PC-9 (cell line): ENCODE results near the gene TMEM263. TPM values are rescaled to one million over a fixed set of nuclear protein-coding genes. Genes with fewer than 3 reads are reported as not detected.

Source experiments
- BruUV-seq: library from RNA; stranded (reverse); fragments of 400-500 nt; replicated peaks from 2 replicates; lab custom pipeline; 2021; lab: Mats Ljungman, UMichigan
- CTCF ChIA-PET: fragments of 300-600 bp; sonication (Branson Sonifier 250); formaldehyde crosslinking; loops from one replicate; lab custom pipeline; 2022; ENCODE audit warnings: antibody characterized with exemption; lab: Charles Lee
- POLR2A ChIA-PET: fragments of 300-600 bp; sonication (Branson Sonifier 250); formaldehyde crosslinking; loops from one replicate; lab custom pipeline; 2022; ENCODE audit warnings: antibody characterized with exemption; ENCODE audit not compliant: unreplicated experiment; lab: Charles Lee
- DNase-seq, 2 experiments: peaks; one replicate each; pipeline versions ENCODE4 v3.0.0 to v3.0.0-alpha.2; 2015 to 2022; ENCODE audit warnings: mixed read lengths in 1 of 2
- H2AFZ ChIP-seq: fragments of 200-600 bp; sonication (generic); 2 replicates; pipeline ENCODE4 v1.8.1; 2017; ENCODE audit warnings: antibody characterized with exemption
- H3F3A ChIP-seq: fragments of 200-600 bp; sonication (generic); 2 replicates; pipeline ENCODE4 v1.8.1; 2017; ENCODE audit warnings: antibody characterized with exemption, mild to moderate bottlenecking, low read depth; ENCODE audit not compliant: insufficient read depth
- H3K27ac ChIP-seq: fragments of 200-600 bp; sonication (generic); 2 replicates; pipeline ENCODE4 v1.6.1; 2016; ENCODE audit warnings: mixed run types
- H3K27me3 ChIP-seq: fragments of 200-600 bp; sonication (generic); 2 replicates; pipeline ENCODE4 v1.6.1; 2016; ENCODE audit warnings: low read depth, mixed run types; ENCODE audit not compliant: insufficient read depth
- H3K36me3 ChIP-seq: fragments of 200-600 bp; sonication (generic); 2 replicates; pipeline ENCODE4 v1.6.1; 2016; ENCODE audit warnings: low read depth, mixed run types
- H3K4me1 ChIP-seq: fragments of 200-600 bp; sonication (generic); replicated peaks from 2 replicates; pipeline ENCODE4 v1.6.1; 2016; ENCODE audit warnings: mixed run types; ENCODE audit not compliant: insufficient read depth
- H3K4me2 ChIP-seq: fragments of 200-600 bp; sonication (generic); 2 replicates; pipeline ENCODE4 v1.6.1; 2017; ENCODE audit warnings: mixed run types
- H3K4me3 ChIP-seq: fragments of 200-600 bp; sonication (generic); 2 replicates; pipeline ENCODE4 v1.6.1; 2016; ENCODE audit warnings: mixed run types
- H3K79me2 ChIP-seq: fragments of 200-600 bp; sonication (generic); 2 replicates; pipeline ENCODE4 v1.6.1; 2017; ENCODE audit warnings: low read depth, mixed run types
- H3K9me2 ChIP-seq: fragments of 200-600 bp; sonication (generic); 2 replicates; pipeline ENCODE4 v1.8.1; 2017; ENCODE audit warnings: mild to moderate bottlenecking; ENCODE audit not compliant: insufficient read depth
- H3K9me3 ChIP-seq: fragments of 200-600 bp; sonication (generic); 2 replicates; pipeline ENCODE4 v1.8.1; 2016; ENCODE audit warnings: low read depth; ENCODE audit not compliant: insufficient read depth
- H4K20me1 ChIP-seq: fragments of 200-600 bp; sonication (generic); 2 replicates; pipeline ENCODE4 v1.8.1; 2017; ENCODE audit not compliant: insufficient read depth
- CTCF ChIP-seq: fragments of 200-600 bp; sonication (generic); conservative IDR thresholded peaks from 2 replicates; pipeline ENCODE4 v1.6.1; 2017; ENCODE audit warnings: mixed run types, antibody characterized with exemption, mild to moderate bottlenecking, moderate library complexity
- EZH2 ChIP-seq: fragments of 200-600 bp; sonication (generic); IDR thresholded peaks from 2 replicates; pipeline ENCODE4 v1.8.0; 2017; ENCODE audit warnings: antibody characterized with exemption, low read depth
- intact Hi-C: fragments of 100-400 bp; cut with micrococcal nuclease; formaldehyde crosslinking; loops from one replicate; pipeline ENCODE4 v1.10.0; 2022; ENCODE audit not compliant: unreplicated experiment
- total RNA-seq: library from RNA; stranded (reverse); gene quantifications from 2 replicates; pipeline ENCODE4 v1.2.3, GENCODE V29; 2021

Gene TMEM263
- total RNA-seq, 1 experiment from 2014 or later = 33.2 TPM

- H3K27me3 ChIP-seq = no peaks in the 10 kb centered on the region
- no peaks in the 10 kb centered on the region for H4K20me1 ChIP-seq
- no peak overlapping the region for H3K4me2 ChIP-seq
- no peak overlapping the region for H3K4me3 ChIP-seq
- DNase-seq = no peak
- H3K36me3 ChIP-seq = no peaks in the 10 kb centered on the region
- H3K9me2 ChIP-seq = no peaks in the 10 kb centered on the region
- H3F3A ChIP-seq = 0 out of 2 replicates have a peak, but pooled peaks cover 4% of the 10 kb centered on the region
- H3K79me2 ChIP-seq = no peaks in the 10 kb centered on the region
- no peak overlapping the region for H2AFZ ChIP-seq
- H3K9me3 ChIP-seq = no peaks in the 10 kb centered on the region
- TF ChIP-seq EZH2 (no peak), CTCF (no peak)
- no TSS peak for BruUV-seq
- ChIA-PET CTCF (no interaction called here), POLR2A (interaction anchor here (0.7 kb wide), 1 partner anchor 93 kb away, joined by 3 read pairs; no protein-coding TSS in a partner anchor)
- intact Hi-C loops = no loop called here
- H3K4me1 ChIP-seq = no peaks in the 10 kb centered on the region
- no peak overlapping the region for H3K27ac ChIP-seq
Observed at GRCh38 chr12:107011519-107011918, 55.8 kb downstream of the TMEM263 start.

GRCh38 chr12:107012736-107013425, 57.2 kb downstream of the TMEM263 start:
- CTCF ChIA-PET = interaction anchor here (1.4 kb wide), 1 partner anchor 25 kb away, joined by 5 read pairs; the partner anchor contains the start of gene MTERF2
- POLR2A ChIA-PET = no interaction called here
- Histone ChIP-seq H3K27ac (no peak overlapping the region), H3K36me3 (no peaks in the 10 kb centered on the region), H3K9me3 (no peaks in the 10 kb centered on the region), H3K27me3 (no peaks in the 10 kb centered on the region), H3K9me2 (no peaks in the 10 kb centered on the region), H4K20me1 (no peaks in the 10 kb centered on the region), H3F3A (peaks cover 5% of the 10 kb centered on the region; the same call in 1 of the 2 replicates), H3K4me2 (no peak overlapping the region), H3K79me2 (no peaks in the 10 kb centered on the region), H3K4me3 (no peak overlapping the region), H2AFZ (no peak overlapping the region), H3K4me1 (no peaks in the 10 kb centered on the region)
- intact Hi-C loops = no loop called here
- DNase-seq = no peak
- no TSS peak for BruUV-seq
- no peak for TF ChIP-seq CTCF
- no peak for TF ChIP-seq EZH2

- H4K20me1 ChIP-seq = no peaks in the 10 kb centered on the region
- TF ChIP-seq EZH2 = no peak
- peak; percentile 66 for TF ChIP-seq CTCF
- no peaks in the 10 kb centered on the region for H3K9me3 ChIP-seq
- H3K9me2 ChIP-seq = no peaks in the 10 kb centered on the region
- no peak overlapping the region for H3K4me3 ChIP-seq
- H3K27me3 ChIP-seq = no peaks in the 10 kb centered on the region
- no peaks in the 10 kb centered on the region for H3K36me3 ChIP-seq
- peaks cover 3% of the 10 kb centered on the region; the same call in 1 of the 2 replicates for H3F3A ChIP-seq
- H3K27ac ChIP-seq = no peak overlapping the region
- ChIA-PET POLR2A (interaction anchor here (0.6 kb wide), 1 partner anchor 506 kb away, joined by 4 read pairs; no protein-coding TSS in a partner anchor), CTCF (interaction anchor here (0.5 to 1.4 kb wide), 2 partner anchors 26 to 78 kb away, joined by 4 to 5 read pairs; partner anchors contain the start of gene MTERF2)
- no TSS peak for BruUV-seq
- H3K4me2 ChIP-seq = no peak overlapping the region
- H3K79me2 ChIP-seq = no peaks in the 10 kb centered on the region
- DNase-seq = peak; percentile 37 to 85
- H2AFZ ChIP-seq = no peak overlapping the region
- H3K4me1 ChIP-seq = no peaks in the 10 kb centered on the region
- intact Hi-C loops = loop anchor here (1.0 kb wide), 2 partner anchors 78 to 90 kb away; no protein-coding TSS in a partner anchor
Observed at GRCh38 chr12:107014055-107014454, 58.3 kb downstream of the TMEM263 start.
